IMR-90 (cell line): Measurements from ENCODE around the gene HTR1D. TPM values are rescaled to one million over a fixed set of nuclear protein-coding genes. Genes with fewer than 3 reads are reported as not detected.

Source experiments
- ATAC-seq: fragments of 200-7000 bp; cut with Tn5 transposase; 2 replicates; pipeline ENCODE4 v1.9.1; 2020; ENCODE audit warnings: low read depth, mild to moderate bottlenecking, moderate library complexity
- BruUV-seq: library from RNA; stranded (reverse); fragments of 400-500 nt; replicated peaks from 2 replicates; lab custom pipeline; 2021; lab: Mats Ljungman, UMichigan
- CTCF ChIA-PET: fragments of 300-600 bp; formaldehyde crosslinking; extraction: SDS; loops from one replicate; lab custom pipeline; 2021; ENCODE audit warnings: antibody characterized with exemption; lab: Yijun Ruan, JAX
- POLR2A ChIA-PET: fragments of 300-600 bp; sonication (Branson Sonifier 250); formaldehyde crosslinking; loops from one replicate; lab custom pipeline; 2022; ENCODE audit warnings: antibody characterized with exemption; ENCODE audit not compliant: unreplicated experiment; lab: Charles Lee
- DNase-seq: peaks from one replicate; pipeline ENCODE4 v3.0.0; 2013
- H2AFZ ChIP-seq: replicated peaks from 2 replicates; pipeline ENCODE3; 2013; ENCODE audit warnings: low read length, mild to moderate bottlenecking; ENCODE audit not compliant: poor library complexity
- H2AK5ac ChIP-seq: 2 replicates; pipeline ENCODE4 v1.6.1; 2013; ENCODE audit warnings: low read depth, low read length, inconsistent platforms
- H2AK9ac ChIP-seq: replicated peaks from 2 replicates; pipeline ENCODE3; 2013; ENCODE audit warnings: mild to moderate bottlenecking, low read depth, low read length, moderate library complexity; ENCODE audit not compliant: poor library complexity
- H2BK120ac ChIP-seq: 2 replicates; pipeline ENCODE4 v1.6.1; 2013; ENCODE audit warnings: low read depth, low read length, inconsistent platforms
- H2BK15ac ChIP-seq: 3 replicates; pipeline ENCODE4 v1.6.1; 2013; ENCODE audit warnings: low read depth, low read length, inconsistent platforms
- H2BK20ac ChIP-seq: 2 replicates; pipeline ENCODE4 v1.6.1; 2013; ENCODE audit warnings: low read depth, mild to moderate bottlenecking, inconsistent platforms, low read length, moderate library complexity
- H2BK5ac ChIP-seq: 2 replicates; pipeline ENCODE4 v1.6.1; 2013; ENCODE audit warnings: mild to moderate bottlenecking, low read depth, low read length, inconsistent platforms; ENCODE audit not compliant: poor library complexity, severe bottlenecking
- H3K14ac ChIP-seq: replicated peaks from 2 replicates; pipeline ENCODE4 v1.6.1; 2013; ENCODE audit warnings: low read depth, low read length, inconsistent platforms
- H3K18ac ChIP-seq: 2 replicates; pipeline ENCODE4 v1.6.1; 2013; ENCODE audit warnings: low read depth, low read length, control low read depth
- H3K23ac ChIP-seq: 2 replicates; pipeline ENCODE4 v1.6.1; 2013; ENCODE audit warnings: low read depth, low read length, inconsistent platforms
- H3K27ac ChIP-seq: 2 replicates; pipeline ENCODE4 v1.5.1; 2013; ENCODE audit warnings: mild to moderate bottlenecking, control low read depth, low read length; ENCODE audit not compliant: insufficient read depth
- H3K27me3 ChIP-seq: 2 replicates; pipeline ENCODE4 v1.6.1; 2013; ENCODE audit warnings: low read length; ENCODE audit not compliant: control insufficient read depth, insufficient read depth
- H3K36me3 ChIP-seq: 2 replicates; pipeline ENCODE4 v1.6.1; 2013; ENCODE audit warnings: low read length, mixed read lengths; ENCODE audit not compliant: control insufficient read depth, insufficient read depth
- H3K4ac ChIP-seq: 2 replicates; pipeline ENCODE4 v1.6.1; 2013; ENCODE audit warnings: low read depth, low read length, inconsistent platforms
- H3K4me1 ChIP-seq: 2 replicates; pipeline ENCODE4 v1.6.1; 2013; ENCODE audit warnings: low read length, mixed read lengths; ENCODE audit not compliant: control insufficient read depth, insufficient read depth
- H3K4me2 ChIP-seq: 2 replicates; pipeline ENCODE4 v1.6.1; 2013; ENCODE audit warnings: low read depth, mild to moderate bottlenecking, control low read depth, low read length, moderate library complexity
- H3K4me3 ChIP-seq: 2 replicates; pipeline ENCODE4 v1.5.1; 2013; ENCODE audit warnings: low read depth, mild to moderate bottlenecking, control low read depth, low read length, moderate library complexity; ENCODE audit not compliant: insufficient read depth
- H3K56ac ChIP-seq: 2 replicates; pipeline ENCODE4 v1.6.1; 2013; ENCODE audit warnings: low read length, inconsistent platforms; ENCODE audit not compliant: insufficient read depth; ENCODE audit errors: extremely low read depth
- H3K79me1 ChIP-seq, 2 experiments: 2 replicates each; pipeline ENCODE4 v1.6.1; 2013; ENCODE audit warnings: low read length in 2 of 2, inconsistent platforms in 1 of 2, low read depth in 1 of 2
- H3K9ac ChIP-seq: 2 replicates; pipeline ENCODE4 v1.6.1; 2013; ENCODE audit warnings: low read depth, low read length, control low read depth
- H3K9me1 ChIP-seq: 2 replicates; pipeline ENCODE4 v1.6.1; 2013; ENCODE audit warnings: low read length, inconsistent platforms; ENCODE audit not compliant: insufficient read depth
- H3K9me3 ChIP-seq: 2 replicates; pipeline ENCODE4 v1.6.1; 2013; ENCODE audit warnings: low read length; ENCODE audit not compliant: control insufficient read depth, insufficient read depth
- H4K20me1 ChIP-seq: 2 replicates; pipeline ENCODE4 v1.6.1; 2013; ENCODE audit warnings: low read length, inconsistent platforms; ENCODE audit not compliant: insufficient read depth
- H4K5ac ChIP-seq: 2 replicates; pipeline ENCODE4 v1.6.1; 2013; ENCODE audit warnings: mild to moderate bottlenecking, low read depth, low read length, control low read depth
- H4K8ac ChIP-seq, 2 experiments: 2 replicates each; pipeline ENCODE4 v1.6.1; 2013; ENCODE audit warnings: low read depth in 2 of 2, low read length in 2 of 2, control low read depth in 1 of 2, inconsistent platforms in 1 of 2
- H4K91ac ChIP-seq: 2 replicates; pipeline ENCODE4 v1.6.1; 2013; ENCODE audit warnings: low read depth, low read length, inconsistent platforms; ENCODE audit not compliant: insufficient read depth
- BHLHE40 ChIP-seq: fragments of 150-350 bp; IDR thresholded peaks from 2 replicates; pipeline ENCODE4 v1.6.1; 2016; ENCODE audit warnings: mild to moderate bottlenecking, low read depth, low read length
- CEBPB ChIP-seq: IDR thresholded peaks from 2 replicates; pipeline ENCODE4 v1.6.1; 2012; ENCODE audit warnings: low read depth, low read length, improper control_type of control experiment
- CHD1 ChIP-seq: IDR thresholded peaks from 2 replicates; pipeline ENCODE4 v1.6.1; 2012; ENCODE audit warnings: low read depth, low read length, improper control_type of control experiment
- CTCF ChIP-seq: conservative IDR thresholded peaks from 2 replicates; pipeline ENCODE4 v1.5.1; 2012; ENCODE audit warnings: mild to moderate bottlenecking, low read depth, low read length, improper control_type of control experiment
- ELK1 ChIP-seq: fragments of 150-350 bp; IDR thresholded peaks from 2 replicates; pipeline ENCODE4 v1.6.1; 2016; ENCODE audit warnings: low read depth, mild to moderate bottlenecking, low read length, moderate library complexity, borderline replicate concordance
- FOS ChIP-seq: fragments of 150-350 bp; IDR thresholded peaks from 2 replicates; pipeline ENCODE4 v1.6.1; 2016; ENCODE audit warnings: low read depth, low read length
- MAFK ChIP-seq: IDR thresholded peaks from 2 replicates; pipeline ENCODE4 v1.6.1; 2012; ENCODE audit warnings: low read depth, low read length, improper control_type of control experiment
- MAZ ChIP-seq: IDR thresholded peaks from 2 replicates; pipeline ENCODE4 v1.6.1; 2012; ENCODE audit warnings: low read depth, mild to moderate bottlenecking, low read length, improper control_type of control experiment, moderate library complexity, borderline replicate concordance
- MXI1 ChIP-seq: IDR thresholded peaks from 2 replicates; pipeline ENCODE4 v1.6.1; 2012; ENCODE audit warnings: low read depth, mild to moderate bottlenecking, low read length, moderate library complexity, borderline replicate concordance
- NFE2L2 ChIP-seq: fragments of 150-350 bp; IDR thresholded peaks from 2 replicates; pipeline ENCODE4 v1.6.1; 2016; ENCODE audit warnings: low read depth, mild to moderate bottlenecking, low read length
- POLR2A ChIP-seq: IDR thresholded peaks from 2 replicates; pipeline ENCODE4 v1.6.1; 2012; ENCODE audit warnings: mild to moderate bottlenecking, low read depth, low read length
- RAD21 ChIP-seq: IDR thresholded peaks from 2 replicates; pipeline ENCODE4 v1.6.1; 2012; ENCODE audit warnings: low read length, improper control_type of control experiment
- RCOR1 ChIP-seq: IDR thresholded peaks from 2 replicates; pipeline ENCODE4 v1.6.1; 2012; ENCODE audit warnings: mild to moderate bottlenecking, low read length, improper control_type of control experiment; ENCODE audit not compliant: insufficient replicate concordance
- RFX5 ChIP-seq: IDR thresholded peaks from 2 replicates; pipeline ENCODE4 v1.8.0; 2012; ENCODE audit warnings: low read depth, mild to moderate bottlenecking, low read length, moderate library complexity
- SMC3 ChIP-seq: fragments of 150-350 bp; IDR thresholded peaks from 2 replicates; pipeline ENCODE4 v1.6.1; 2016; ENCODE audit warnings: low read depth, mild to moderate bottlenecking, antibody characterized with exemption, low read length, moderate library complexity
- USF2 ChIP-seq: fragments of 150-350 bp; IDR thresholded peaks from 2 replicates; pipeline ENCODE4 v1.6.1; 2017; ENCODE audit warnings: mild to moderate bottlenecking, antibody characterized with exemption, low read length, low read depth
- WGBS, 2 experiments: methylation state at CpG; one replicate each; pipeline versions ENCODE4 v1.1.5 to v1.1.7; 2013; ENCODE audit warnings: missing lambda C conversion rate in 2 of 2; ENCODE audit not compliant: insufficient read length in 1 of 2; ENCODE audit errors: extremely low coverage in 2 of 2; 5-methylcytosine and 5-hydroxymethylcytosine counted together
- dilution Hi-C: fragments of 300-500 bp; cut with HindIII; formaldehyde crosslinking; loops from one replicate; pipeline ENCODE4 v1.14.3; 2018; ENCODE audit warnings: low sequenced_read_pairs; ENCODE audit not compliant: unreplicated experiment
- in situ Hi-C: fragments of 300-500 bp; cut with MboI; formaldehyde crosslinking; loops from 3 replicates; pipeline ENCODE4 v1.14.3; 2019; ENCODE audit warnings: low sequenced_read_pairs, inconsistent platforms, mixed read lengths
- intact Hi-C: fragments of 100-400 bp; cut with micrococcal nuclease; formaldehyde crosslinking; loops from 2 replicates; pipeline ENCODE4 v1.10.0; 2022
- polyA plus RNA-seq, 3 experiments: library from polyadenylated mRNA; depleted of rRNA; stranded (reverse); fragments of >200 nt; gene quantifications; 2 replicates each; pipeline ENCODE4 v1.2.3, GENCODE V29; 2012; ENCODE audit warnings: low replicate concordance in 1 of 3
- total RNA-seq: library from RNA; depleted of rRNA; stranded (reverse); fragments of >200 nt; gene quantifications from 2 replicates; pipeline ENCODE4 v1.2.3, GENCODE V29; 2012

Gene HTR1D
- total and polyA plus RNA-seq, 2 of the 4 experiments (the other 2 are of a cell fraction) = 0.03 to 0.18 TPM

- DNase-seq = no peak
- Histone ChIP-seq H3K79me1 (no peaks in the 10 kb centered on the region), H3K27ac (no peak overlapping the region), H4K20me1 (no peaks in the 10 kb centered on the region), H2BK120ac (no peak overlapping the region), H3K4me3 (no peak overlapping the region), H2AK9ac (no peak overlapping the region), H2BK20ac (no peak overlapping the region), H4K8ac (no peak overlapping the region), H3K36me3 (no peaks in the 10 kb centered on the region), H3K14ac (no peak overlapping the region), H3K4ac (no peak overlapping the region), H4K91ac (no peak overlapping the region), H3K27me3 (peaks cover 5% of the 10 kb centered on the region), H2BK15ac (no peak overlapping the region), H3K9ac (no peak overlapping the region), H3K56ac (no peak overlapping the region), H3K4me2 (no peak overlapping the region), H3K9me1 (no peaks in the 10 kb centered on the region), H3K4me1 (no peaks in the 10 kb centered on the region), H3K9me3 (no peaks in the 10 kb centered on the region), H2AK5ac (no peak overlapping the region), H3K18ac (no peak overlapping the region), H2BK5ac (no peak overlapping the region), H4K5ac (no peak overlapping the region), H2AFZ (no peak overlapping the region), H3K23ac (no peak overlapping the region)
- POLR2A ChIA-PET = no interaction called here
- BruUV-seq = no TSS peak
- no peak for ATAC-seq
- CTCF ChIA-PET = no interaction called here
- TF ChIP-seq ELK1 (no peak), USF2 (no peak), MXI1 (no peak), POLR2A (no peak), CEBPB (no peak), RFX5 (no peak), CTCF (no peak), BHLHE40 (no peak), RCOR1 (no peak), CHD1 (no peak), NFE2L2 (no peak), SMC3 (no peak), RAD21 (no peak), MAFK (no peak), FOS (no peak), MAZ (no peak)
- intact Hi-C loops = no loop called here
- in situ Hi-C loops = no loop called here
- dilution Hi-C loops = no loop called here
- no CpG with 5 or more reads among the region's 2 CpGs for WGBS, 2 experiments
Measured at GRCh38 chr1:23237508-23237907, 20.2 kb upstream of the HTR1D start.
